ENCODE results near the gene ARHGAP9.
"Not testable (repeated sequence)": the region's sequence is repeated elsewhere in the genome, so short reads cannot be mapped to it uniquely, and the experiment has no call there.

The ARHGAP9 gene

DNA sequence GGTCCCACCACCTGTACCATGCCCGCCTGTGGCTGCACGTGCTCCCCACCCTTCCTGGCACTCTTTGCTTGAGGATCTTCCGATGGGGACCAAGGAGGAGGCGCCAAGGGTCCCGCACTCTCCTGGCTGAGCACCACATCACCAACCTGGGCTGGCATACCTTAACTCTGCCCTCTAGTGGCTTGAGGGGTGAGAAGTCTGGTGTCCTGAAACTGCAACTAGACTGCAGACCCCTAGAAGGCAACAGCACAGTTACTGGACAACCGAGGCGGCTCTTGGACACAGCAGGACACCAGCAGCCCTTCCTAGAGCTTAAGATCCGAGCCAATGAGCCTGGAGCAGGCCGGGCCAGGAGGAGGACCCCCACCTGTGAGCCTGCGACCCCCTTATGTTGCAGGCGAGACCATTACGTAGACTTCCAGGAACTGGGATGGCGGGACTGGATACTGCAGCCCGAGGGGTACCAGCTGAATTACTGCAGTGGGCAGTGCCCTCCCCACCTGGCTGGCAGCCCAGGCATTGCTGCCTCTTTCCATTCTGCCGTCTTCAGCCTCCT lies 23.4 kb downstream of the ARHGAP9 start:
- DNase-seq = peak; percentile 55

DNA sequence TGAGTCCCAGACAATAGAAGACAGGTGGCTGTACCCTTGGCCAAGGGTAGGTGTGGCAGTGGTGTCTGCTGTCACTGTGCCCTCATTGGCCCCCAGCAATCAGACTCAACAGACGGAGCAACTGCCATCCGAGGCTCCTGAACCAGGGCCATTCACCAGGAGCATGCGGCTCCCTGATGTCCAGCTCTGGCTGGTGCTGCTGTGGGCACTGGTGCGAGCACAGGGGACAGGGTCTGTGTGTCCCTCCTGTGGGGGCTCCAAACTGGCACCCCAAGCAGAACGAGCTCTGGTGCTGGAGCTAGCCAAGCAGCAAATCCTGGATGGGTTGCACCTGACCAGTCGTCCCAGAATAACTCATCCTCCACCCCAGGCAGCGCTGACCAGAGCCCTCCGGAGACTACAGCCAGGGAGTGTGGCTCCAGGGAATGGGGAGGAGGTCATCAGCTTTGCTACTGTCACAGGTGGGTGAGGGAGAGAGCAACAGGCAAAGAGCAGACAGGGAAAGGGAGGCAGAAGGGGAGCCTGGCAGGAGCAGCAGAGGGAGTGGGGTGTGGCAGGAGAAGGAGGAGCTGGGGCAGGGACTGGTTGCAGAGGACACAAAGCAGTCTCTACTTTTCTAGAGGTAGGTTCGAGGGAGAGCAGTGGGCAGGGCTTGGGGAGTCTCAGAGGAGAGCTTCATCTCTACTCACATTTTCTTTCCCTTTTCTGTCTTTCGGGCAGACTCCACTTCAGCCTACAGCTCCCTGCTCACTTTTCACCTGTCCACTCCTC lies 24.1 kb downstream of the ARHGAP9 start:
- no peak for DNase-seq

DNA sequence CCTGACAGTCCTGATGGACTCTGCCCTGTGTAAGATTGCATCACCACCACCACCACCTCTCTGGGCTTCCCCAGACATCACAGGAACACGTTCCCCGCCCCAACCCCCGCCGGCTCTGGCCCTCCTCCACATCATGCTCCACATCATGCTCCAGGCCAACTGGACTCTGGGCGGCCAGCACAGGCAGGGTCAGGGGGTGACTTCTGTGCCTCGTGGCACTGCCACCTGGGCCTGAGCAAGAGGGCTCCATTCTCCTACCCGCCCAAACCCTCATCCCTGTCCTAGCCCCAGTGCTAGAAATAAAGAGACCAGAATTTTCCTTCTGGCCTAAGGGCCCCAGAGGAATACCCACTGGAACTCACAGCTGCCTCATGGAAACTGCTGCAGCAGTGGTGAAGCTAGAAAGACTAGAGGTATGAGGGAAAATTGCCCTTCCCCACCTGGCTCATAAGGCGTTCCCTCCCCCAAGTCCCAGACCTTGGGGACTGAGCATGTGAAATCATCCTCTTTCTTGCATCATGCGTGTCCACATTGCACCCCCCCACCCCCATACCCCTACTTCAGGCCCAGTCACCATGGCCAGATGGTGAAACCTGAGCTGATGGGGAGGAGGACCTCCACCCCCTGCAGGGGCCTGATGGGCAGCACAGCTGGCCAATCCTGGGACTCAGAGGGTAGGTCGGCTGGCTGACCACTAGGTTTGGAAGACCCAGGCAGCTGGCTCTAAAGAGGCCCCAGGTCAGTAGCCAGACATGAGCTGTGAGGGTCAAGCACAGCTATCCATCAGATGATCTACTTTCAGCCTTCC lies 24.9 kb downstream of the ARHGAP9 start, which contains the start of gene INHBE:
INHBE (plus strand) TSS at position 742 of the 808 bp plus-strand sequence. CDS start 230 bp downstream, outside the sequence.
- no peak for DNase-seq

DNA sequence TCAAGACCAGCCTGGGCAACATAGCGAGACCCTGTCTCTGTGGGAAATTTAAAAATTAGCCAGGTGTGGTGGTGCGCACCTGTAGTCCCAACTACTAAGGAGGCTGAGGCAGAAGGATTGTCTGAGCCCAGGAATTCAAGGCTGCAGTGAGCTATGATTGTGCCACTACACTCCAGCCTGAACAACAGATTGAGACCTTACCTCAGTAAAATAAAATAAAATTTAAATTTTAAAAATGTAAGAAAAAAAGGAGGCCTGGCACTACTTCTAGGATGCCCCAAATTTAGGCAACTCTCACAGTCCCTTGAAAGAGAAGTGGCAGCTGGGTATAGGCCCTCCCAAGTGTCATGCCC lies 25.5 kb downstream of the ARHGAP9 start:
- no peak for DNase-seq

DNA sequence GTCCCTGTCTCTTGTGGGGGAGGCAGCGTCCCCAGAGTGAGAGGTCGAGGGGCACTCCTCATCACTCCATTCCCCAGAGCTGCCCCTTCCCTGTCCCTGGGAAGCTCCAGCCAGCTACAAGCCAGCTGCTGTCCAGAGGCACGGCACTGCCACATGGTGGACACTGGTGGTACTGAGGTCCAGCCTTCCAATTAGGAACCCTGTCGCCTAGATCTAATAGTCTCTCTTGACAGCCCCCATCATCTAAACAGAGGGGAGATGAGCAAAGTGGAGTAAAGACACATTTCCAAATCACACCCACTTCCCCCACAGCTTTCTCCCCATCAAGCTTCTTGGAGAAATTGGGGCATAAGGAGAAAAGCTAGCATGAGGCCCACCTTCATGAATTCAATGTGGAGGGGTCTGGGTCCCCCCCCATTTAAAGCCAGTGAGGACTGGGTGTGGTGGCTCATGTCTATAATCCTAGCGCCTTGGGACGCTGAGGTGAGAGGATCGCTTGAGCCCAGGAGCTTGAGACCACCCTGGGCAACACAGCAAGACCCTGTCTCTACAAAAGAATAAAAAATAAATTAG lies 26.6 kb downstream of the ARHGAP9 start:
- DNase-seq = peak; percentile 63

DNA sequence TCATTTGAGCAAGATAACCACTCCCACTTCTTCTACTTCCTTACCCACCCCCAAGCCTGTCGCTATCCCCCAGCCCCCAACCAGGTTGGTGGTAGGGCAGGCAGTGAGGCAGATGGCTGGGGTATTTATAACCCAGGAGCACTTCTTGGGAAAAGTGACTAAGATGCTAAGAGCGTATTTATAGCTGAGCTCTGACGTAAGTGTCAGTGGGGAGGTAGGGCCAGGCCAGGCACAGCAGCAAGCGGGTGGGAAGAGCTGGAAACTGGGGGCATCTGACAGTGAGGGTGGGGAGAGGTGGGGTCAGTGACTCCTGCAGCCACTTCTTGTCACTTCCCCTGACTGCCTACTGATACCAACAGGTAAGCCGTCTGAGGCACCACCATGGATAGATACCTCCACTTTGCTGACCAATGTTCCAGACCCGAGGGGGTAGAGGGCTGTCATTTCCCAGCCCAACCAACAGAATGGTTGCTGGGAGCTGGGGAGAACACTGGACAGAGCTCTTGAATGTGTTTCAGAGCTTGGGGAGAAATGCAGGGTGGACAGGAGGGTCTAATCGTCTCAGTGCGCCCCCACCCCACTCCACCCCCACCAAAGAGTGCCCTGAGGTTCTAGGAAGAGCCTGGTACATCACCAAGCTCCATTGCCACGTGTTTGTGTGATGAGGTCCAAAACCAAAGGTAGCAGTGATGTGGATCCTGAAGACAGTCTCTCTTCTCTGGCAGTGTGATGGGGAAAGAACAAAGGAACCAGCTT lies 27.3 kb downstream of the ARHGAP9 start:
- no peak for DNase-seq

DNA sequence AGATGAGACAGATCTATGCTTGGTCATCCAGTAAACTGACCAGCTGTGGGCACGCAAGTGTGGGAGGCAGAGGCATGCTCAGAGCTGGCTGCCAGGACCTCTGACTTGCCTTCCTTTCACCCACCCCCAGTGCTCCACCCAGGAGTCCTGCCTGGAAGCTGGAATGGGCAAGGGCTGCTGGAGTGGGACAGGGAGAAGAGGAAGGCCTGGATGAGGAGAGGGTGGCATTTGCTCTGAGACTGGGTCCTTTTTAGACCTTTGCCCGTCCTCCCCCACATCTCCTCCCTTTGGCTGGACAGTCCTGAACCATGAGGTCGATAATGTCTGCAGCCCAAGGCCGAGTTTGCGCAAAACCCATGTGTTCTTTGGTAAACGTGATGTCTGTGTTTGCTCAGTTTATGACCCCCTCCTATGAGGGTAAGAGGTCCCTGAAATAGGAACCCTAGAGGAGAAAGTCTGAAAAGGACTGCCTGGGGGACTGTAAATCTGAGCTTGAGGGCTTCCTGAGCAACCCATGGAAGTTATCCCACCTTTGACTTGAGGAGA lies 28.4 kb downstream of the ARHGAP9 start:
- DNase-seq = no peak

DNA sequence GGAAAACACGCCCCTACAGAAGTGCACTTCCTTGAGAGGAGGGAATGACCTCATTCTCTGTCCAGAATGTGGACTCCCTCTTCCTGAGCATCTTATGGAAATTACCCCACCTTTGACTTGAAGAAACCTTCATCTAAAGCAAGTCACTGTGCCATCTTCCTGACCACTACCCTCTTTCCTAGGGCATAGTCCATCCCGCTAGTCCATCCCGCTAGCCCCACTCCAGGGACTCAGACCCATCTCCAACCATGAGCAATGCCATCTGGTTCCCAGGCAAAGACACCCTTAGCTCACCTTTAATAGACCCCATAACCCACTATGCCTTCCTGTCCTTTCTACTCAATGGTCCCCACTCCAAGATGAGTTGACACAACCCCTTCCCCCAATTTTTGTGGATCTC lies 29.6 kb downstream of the ARHGAP9 start:
- no peak for DNase-seq

DNA sequence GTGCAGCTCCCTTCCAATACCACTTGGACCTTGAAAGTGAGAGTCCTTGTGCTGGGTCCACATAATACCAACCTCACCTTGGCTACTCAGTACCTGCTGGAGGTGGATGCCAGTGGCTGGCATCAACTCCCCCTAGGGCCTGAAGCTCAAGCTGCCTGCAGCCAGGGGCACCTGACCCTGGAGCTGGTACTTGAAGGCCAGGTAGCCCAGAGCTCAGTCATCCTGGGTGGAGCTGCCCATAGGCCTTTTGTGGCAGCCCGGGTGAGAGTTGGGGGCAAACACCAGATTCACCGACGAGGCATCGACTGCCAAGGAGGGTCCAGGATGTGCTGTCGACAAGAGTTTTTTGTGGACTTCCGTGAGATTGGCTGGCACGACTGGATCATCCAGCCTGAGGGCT lies 30.3 kb downstream of the ARHGAP9 start:
- no peak for DNase-seq

DNA sequence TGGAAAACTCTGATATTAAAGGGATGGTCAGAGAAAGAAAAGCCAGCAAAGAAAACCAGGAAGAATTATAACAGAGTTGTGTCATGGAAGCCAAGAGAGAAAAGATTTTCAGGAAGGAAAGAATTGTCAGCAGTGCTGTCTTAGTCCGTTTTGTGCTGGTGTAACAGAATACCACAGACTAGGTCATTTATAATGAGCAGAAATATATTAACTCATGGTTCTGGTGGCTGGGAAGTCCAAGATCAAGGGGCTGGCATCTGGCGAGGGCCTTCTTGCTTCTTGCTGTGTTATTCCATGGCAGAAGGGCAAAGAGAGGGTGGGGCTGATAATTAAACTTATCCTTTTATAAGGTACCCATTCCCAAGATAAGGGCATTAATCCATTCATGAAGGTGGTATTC lies 31.0 kb downstream of the ARHGAP9 start:
- DNase-seq = no peak

DNA sequence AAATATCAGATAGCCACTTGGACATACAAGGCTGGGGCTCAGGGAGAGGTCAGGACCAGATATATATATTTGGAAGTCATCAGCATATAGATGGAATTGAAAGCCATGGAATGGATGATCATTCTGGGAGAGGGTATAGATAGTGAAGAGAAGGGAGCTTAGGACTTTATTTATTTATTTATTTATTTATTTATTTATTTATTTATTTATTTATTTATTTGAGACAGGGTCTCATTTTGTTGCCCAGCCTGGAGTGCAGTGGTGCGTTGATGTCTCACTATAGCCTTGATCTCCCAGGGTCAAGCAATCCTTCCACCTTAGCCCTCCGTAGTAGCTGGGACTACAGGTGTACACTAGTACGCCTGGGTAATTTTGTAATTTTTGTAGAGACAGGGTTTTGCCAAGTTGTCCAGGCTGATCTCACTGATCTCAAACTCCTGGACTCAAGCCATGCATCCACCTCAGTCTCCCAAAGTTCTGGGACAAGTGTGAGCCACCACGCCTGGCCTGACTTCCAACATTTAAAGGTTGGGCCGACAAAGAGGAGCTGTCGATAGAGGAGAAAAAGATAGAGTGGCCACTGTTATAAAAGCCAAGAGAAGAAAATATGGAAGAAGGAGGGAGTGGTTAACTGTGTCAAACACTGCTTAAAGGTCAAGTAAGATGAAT lies 33.2 kb downstream of the ARHGAP9 start:
- DNase-seq = no peak

DNA sequence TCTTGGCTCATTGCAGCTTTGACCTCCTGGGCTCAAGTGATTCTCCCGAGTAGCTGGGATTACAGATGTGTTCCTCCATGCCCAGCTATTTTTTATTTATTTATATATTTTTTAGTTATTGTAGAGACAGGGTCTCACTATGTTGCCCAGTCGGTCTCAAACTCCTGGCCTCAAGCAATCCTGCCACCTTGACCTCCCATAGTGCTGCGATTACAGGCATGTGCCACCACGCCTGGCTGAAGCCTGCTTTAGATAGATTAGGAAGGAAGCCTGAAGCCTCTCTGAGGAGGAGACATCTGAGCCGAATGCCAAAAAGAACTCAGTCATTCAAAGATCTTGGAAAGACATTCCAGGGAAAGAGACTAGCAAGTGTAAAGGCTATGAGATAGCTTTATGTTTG lies 34.9 kb downstream of the ARHGAP9 start:
- DNase-seq = no peak

DNA sequence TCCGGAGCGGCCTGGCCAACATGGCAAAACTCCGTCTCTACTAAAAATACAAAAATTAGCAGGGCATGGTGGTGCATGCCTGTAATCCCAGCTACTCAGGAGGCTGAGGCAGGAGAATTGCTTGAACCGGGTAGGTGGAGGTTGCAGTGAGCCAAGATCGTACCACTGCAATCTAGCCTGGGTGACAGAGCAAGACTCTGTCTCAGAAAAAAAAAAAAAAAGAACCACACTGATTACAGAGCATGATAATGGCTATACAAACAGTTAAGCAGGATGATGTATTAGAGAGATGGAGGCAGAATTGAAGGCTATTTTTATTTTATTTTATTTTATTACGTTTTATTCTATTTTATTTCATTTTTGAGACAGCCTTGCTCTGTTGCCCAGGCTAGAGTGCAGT lies 35.3 kb downstream of the ARHGAP9 start:
- not testable (repeated sequence) for DNase-seq

DNA sequence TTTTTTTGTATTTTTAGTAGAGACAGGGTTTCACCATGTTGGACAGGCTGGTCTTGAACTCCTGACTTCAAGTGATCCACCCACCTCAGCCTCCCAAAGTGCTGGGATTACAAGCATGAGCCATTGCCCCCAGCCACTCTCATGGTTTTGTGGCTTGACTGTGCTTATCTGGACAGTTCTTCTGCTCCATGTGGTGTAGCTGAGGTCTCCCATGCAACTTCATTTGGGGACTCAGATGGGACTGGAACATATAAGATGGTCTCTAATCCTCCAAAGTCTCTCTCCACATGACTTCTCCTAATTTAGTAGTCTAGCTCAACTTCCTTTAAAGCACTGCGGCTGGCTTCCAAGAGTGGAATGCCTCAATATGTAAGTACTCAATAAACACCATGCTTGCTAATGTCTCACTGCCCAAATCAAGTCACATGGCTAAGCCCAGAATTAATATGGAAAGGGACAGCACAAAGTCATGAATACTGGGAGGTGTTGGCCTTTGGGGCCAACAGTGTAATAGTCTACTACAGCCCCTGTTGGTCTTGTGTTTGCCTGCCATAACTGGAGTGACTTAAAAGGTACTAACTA lies 37.7 kb downstream of the ARHGAP9 start:
- DNase-seq = no peak

DNA sequence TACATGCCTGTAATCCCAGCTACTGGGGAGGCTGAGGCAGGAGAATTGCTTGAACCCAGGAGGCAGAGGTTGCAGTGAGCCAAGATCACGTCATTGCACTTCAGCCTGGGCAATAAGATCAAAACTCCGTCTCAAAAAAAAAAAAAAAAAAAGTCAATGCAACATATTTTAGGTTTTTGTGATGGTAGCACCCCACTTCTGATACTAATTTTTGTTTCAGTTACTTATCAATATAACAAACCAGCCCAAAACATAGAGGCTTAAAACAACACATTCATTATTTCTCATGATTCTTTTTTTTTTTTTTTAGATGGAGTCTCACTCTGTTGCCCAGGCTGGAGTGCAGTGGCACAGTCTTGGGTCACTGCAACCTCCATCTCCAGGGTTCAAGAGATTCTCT lies 38.3 kb downstream of the ARHGAP9 start:
- not testable (repeated sequence) for DNase-seq

DNA sequence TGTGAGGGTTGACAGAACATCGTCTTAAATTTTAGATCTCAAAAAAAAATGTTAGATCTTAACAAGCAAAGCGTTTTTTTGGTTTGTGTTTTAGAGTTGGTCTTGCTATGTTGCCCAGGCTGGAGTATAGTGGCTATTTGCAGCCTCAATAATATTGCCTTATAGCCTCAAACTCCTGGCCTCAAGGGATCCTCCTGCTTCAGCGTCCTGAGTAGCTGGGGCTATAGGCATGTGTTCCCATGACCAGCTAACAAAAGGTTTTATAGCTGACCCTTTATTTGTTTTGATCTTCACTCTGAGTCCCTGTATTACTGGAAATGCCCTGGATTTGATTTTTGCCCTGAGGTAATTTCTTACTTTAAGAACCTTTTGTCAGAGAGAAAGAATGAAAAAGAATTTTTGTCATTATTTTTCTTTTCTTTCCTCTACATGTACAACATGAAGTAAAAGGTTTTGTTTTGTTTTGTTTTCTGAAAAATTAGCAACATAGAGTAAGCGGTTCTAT lies 39.9 kb downstream of the ARHGAP9 start:
- no peak for DNase-seq

DNA sequence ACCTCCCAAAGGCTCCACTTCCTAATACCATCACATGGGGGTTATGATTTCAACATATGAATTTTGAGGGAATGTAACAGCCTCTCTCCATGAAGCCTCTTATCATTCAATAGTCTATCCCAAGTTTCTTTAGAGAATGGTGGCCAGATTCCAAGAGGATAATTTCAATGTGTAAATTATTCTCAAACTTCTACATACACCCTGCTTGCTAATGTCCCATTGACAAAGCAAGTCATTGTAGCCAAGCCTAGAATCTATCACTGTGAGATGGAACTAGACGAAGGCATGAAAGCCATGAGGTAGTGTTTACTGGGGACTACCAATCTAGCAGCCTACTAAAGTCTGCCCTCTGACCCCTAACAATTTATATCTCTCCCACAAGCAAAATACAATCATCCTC lies 41.3 kb downstream of the ARHGAP9 start:
- DNase-seq = no peak

DNA sequence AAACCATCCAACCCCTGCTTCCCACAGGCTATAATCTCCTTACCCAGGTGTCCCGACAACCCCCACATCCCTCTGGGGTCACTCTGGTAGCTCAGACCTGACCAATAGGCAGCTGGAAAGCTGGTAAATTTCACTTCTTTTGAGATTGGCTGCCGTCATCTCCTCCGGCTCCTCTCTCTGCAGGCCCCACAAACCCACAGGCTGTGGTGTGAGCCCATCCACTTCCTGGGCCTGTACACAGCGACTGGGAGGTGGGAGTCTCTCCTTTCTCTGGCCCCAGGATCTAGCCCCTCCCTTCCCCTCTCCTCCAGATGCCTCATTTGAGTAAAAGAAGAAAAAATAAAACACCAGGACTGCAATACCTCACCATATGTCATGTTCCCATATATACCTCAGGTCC lies 44.4 kb downstream of the ARHGAP9 start:
- no peak for DNase-seq

DNA sequence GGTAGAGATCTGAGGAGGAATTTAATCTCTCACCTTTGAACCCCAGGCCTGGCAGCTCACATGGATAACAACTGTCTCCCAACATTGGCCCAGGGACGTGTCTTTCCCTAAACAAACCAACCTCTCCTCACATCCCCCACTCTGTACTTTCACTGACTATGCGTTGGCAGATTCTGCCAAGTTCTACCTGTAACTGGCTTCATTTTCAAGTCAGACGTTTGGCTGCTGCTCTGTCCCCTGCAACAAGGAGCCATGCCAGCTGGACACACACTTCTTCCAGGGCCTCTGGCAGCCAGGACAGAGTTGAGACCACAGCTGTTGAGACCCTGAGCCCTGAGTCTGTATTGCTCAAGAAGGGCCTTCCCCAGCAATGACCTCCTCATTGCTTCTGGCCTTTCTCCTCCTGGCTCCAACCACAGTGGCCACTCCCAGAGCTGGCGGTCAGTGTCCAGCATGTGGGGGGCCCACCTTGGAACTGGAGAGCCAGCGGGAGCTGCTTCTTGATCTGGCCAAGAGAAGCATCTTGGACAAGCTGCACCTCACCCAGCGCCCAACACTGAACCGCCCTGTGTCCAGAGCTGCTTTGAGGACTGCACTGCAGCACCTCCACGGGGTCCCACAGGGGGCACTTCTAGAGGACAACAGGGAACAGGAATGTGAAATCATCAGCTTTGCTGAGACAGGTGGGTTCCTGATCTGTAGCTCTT lies 45.0 kb downstream of the ARHGAP9 start, which contains the start of gene INHBC:
INHBC (plus strand) TSS at position 268 of the 707 bp plus-strand sequence; CDS start at position 371, 103 bp downstream.
- DNase-seq = no peak

DNA sequence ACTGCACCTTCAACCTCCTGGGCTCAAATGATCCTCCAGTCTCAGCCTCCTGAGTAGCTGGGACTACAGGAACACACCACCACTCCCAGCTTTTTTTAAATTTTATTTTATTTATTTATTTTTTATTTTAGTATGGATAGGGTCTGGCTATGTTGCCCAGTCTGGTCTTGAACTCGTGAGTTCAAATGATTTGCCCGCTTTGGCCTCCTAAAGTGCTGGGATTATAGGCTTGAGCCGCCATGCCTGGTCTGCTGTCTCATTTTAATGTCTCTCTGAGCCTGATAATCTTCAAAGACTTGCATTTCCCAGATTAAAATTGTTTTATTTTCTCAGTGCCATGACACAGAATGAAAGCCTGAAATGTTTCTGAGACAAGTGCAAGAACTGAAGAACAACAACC lies 46.3 kb downstream of the ARHGAP9 start:
- no peak for DNase-seq

Data from stimulated activated CD4-positive, alpha-beta T cell treated with anti-CD3 and anti-CD28 coated beads, Interleukin-4, amount 100 ng/mL, for 24 hours (primary cell).